Smooth muscle cell (in vitro differentiated cells): ENCODE data around the gene MAPK1IP1L. TPM values are rescaled to one million over a fixed set of nuclear protein-coding genes. Genes with fewer than 3 reads are reported as not detected.
"Not testable (repeated sequence)": the region's sequence is repeated elsewhere in the genome, so short reads cannot be mapped to it uniquely, and the experiment has no call there.

ENCODE experiments used
- DNase-seq: peaks from one replicate; lab custom pipeline; 2025; ENCODE audit not compliant: unreplicated experiment; lab: John Stamatoyannopoulos, UW
- H2AFZ ChIP-seq: fragments of 200-600 bp; sonication (generic); 2 replicates; pipeline ENCODE4 v1.6.0; 2016; ENCODE audit warnings: antibody characterized with exemption, low read depth, mild to moderate bottlenecking
- H3F3A ChIP-seq: fragments of 200-600 bp; sonication (generic); 2 replicates; pipeline ENCODE4 v1.6.0; 2017; ENCODE audit warnings: antibody characterized with exemption, low read depth
- H3K27ac ChIP-seq: fragments of 200-600 bp; sonication (generic); 2 replicates; pipeline ENCODE4 v1.5.1; 2016; ENCODE audit warnings: low read depth, mild to moderate bottlenecking
- H3K27me3 ChIP-seq: fragments of 200-600 bp; sonication (generic); 2 replicates; pipeline ENCODE4 v1.6.1; 2016; ENCODE audit warnings: low read depth, mild to moderate bottlenecking
- H3K36me3 ChIP-seq: fragments of 200-600 bp; sonication (generic); 2 replicates; pipeline ENCODE4 v1.5.1; 2016; ENCODE audit warnings: low read depth
- H3K4me1 ChIP-seq: fragments of 200-600 bp; sonication (generic); 2 replicates; pipeline ENCODE4 v1.5.1; 2016; ENCODE audit warnings: low read depth
- H3K4me2 ChIP-seq: fragments of 200-600 bp; sonication (generic); 2 replicates; pipeline ENCODE4 v1.6.0; 2016; ENCODE audit warnings: mild to moderate bottlenecking
- H3K4me3 ChIP-seq: fragments of 200-600 bp; sonication (generic); 2 replicates; pipeline ENCODE4 v1.5.1; 2016; ENCODE audit warnings: mild to moderate bottlenecking
- H3K79me2 ChIP-seq: fragments of 200-600 bp; sonication (generic); 2 replicates; pipeline ENCODE4 v1.6.0; 2016; ENCODE audit warnings: low read depth, mild to moderate bottlenecking
- H3K9ac ChIP-seq: fragments of 200-600 bp; sonication (generic); 2 replicates; pipeline ENCODE4 v1.6.0; 2016; ENCODE audit warnings: low read depth
- H3K9me3 ChIP-seq: fragments of 200-600 bp; sonication (generic); replicated peaks from 2 replicates; pipeline ENCODE4 v1.5.1; 2016; ENCODE audit warnings: low read depth
- H4K20me1 ChIP-seq: fragments of 200-600 bp; sonication (generic); 2 replicates; pipeline ENCODE4 v1.6.0; 2016; ENCODE audit warnings: low read depth
- WGBS: methylation state at CpG from one replicate; pipeline ENCODE4 v1.1.7; 2016; ENCODE audit warnings: low lambda C conversion rate; 5-methylcytosine and 5-hydroxymethylcytosine counted together
- polyA plus RNA-seq: library from polyadenylated mRNA; unstranded; fragments of >200 nt; fragmentation: Nextera tagmentation; extraction: Ambion mirVana; gene quantifications from 2 replicates; pipeline ENCODE4 v1.2.1, GENCODE V29; 2016
- total RNA-seq: library from RNA; depleted of rRNA; stranded (reverse); fragments of >200 nt; gene quantifications from 2 replicates; pipeline ENCODE4 v1.2.3, GENCODE V29; 2014
- TF ChIP-seq, protein P1 (sequence below): fragments of 200-600 bp; sonication (generic); IDR thresholded peaks from 2 replicates; pipeline ENCODE4 v1.5.1; 2017; ENCODE audit warnings: borderline replicate concordance, mild to moderate bottlenecking, antibody characterized with exemption; ENCODE audit not compliant: insufficient read depth, poor library complexity, severe bottlenecking

MAPK1IP1L gene
- total and polyA plus RNA-seq, 2 experiments from 2014 or later: 89.7 to 109 TPM

DNA sequence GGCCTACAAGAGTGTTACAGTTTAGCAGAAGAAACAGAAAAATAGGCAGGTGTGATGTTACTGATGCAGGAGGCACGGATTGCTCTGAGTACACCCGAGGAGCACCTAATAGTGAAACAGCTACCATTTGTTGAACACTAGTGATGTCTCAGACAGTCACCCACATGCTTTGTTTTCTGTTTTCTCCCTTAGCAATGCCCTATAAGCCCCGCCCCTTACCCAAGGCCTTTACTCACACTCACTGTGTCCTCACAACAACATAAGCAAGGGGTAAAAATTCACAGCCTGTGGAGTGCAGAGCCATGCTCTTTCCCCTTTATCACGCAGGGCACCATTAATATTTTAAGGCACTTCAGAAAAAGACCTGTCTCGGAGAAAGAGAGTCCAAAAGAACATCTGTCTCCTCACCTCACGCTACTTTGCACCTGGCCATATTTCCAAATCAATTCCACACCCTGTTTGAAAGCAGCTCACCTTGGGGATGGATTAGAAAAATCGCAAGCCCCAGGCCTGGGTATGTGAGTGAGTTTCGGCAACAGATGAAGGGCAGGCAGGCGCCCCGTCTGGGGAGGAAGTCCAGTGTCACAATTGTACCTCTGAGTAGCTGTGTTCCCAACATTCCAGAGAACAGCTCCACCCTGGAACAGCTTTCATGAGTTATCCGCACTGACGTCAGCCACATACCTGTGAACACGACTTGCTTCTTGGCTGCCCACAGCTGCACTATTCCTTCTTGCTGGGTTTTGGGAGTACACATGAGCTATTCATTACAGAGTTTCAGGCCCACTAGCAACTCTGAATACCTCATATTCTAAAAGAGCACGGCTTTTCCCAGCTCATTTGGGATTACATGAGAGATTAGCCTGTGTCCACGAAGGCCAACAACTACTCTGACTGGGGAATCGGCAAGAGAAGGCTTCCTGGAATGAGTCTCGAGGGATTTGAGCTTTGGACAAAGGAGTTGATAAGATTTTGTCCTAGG lies 26.0 kb downstream of the MAPK1IP1L start:
- peak overlapping the region; percentile 95 for H3K27ac ChIP-seq
- no peaks in the 10 kb centered on the region for H4K20me1 ChIP-seq
- peak overlapping the region; percentile 86 for H3K9ac ChIP-seq
- no peaks in the 10 kb centered on the region for H3K36me3 ChIP-seq
- peaks cover 14% of the 10 kb centered on the region for H3K4me1 ChIP-seq
- WGBS: 65% methylated on average over 17 of the region's 17 CpGs
- H3F3A ChIP-seq: no peaks in the 10 kb centered on the region
- H3K4me3 ChIP-seq: no peak overlapping the region
- TF ChIP-seq, protein P1, sequence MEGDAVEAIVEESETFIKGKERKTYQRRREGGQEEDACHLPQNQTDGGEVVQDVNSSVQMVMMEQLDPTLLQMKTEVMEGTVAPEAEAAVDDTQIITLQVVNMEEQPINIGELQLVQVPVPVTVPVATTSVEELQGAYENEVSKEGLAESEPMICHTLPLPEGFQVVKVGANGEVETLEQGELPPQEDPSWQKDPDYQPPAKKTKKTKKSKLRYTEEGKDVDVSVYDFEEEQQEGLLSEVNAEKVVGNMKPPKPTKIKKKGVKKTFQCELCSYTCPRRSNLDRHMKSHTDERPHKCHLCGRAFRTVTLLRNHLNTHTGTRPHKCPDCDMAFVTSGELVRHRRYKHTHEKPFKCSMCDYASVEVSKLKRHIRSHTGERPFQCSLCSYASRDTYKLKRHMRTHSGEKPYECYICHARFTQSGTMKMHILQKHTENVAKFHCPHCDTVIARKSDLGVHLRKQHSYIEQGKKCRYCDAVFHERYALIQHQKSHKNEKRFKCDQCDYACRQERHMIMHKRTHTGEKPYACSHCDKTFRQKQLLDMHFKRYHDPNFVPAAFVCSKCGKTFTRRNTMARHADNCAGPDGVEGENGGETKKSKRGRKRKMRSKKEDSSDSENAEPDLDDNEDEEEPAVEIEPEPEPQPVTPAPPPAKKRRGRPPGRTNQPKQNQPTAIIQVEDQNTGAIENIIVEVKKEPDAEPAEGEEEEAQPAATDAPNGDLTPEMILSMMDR: no peak
- no peaks in the 10 kb centered on the region for H3K79me2 ChIP-seq
- peak overlapping the region; percentile 46 for H3K4me2 ChIP-seq
- no peaks in the 10 kb centered on the region for H3K27me3 ChIP-seq
- DNase-seq: no peak
- H3K9me3 ChIP-seq: no peaks in the 10 kb centered on the region
- no peak overlapping the region for H2AFZ ChIP-seq

GRCh38 chr14:55079961-55080360 lies 28.5 kb downstream of the MAPK1IP1L start:
- H3K4me3 ChIP-seq, H3K9me3 ChIP-seq, H3K9ac ChIP-seq, H3K36me3 ChIP-seq, H3K27me3 ChIP-seq, H3K4me2 ChIP-seq, H3K79me2 ChIP-seq, DNase-seq, H4K20me1 ChIP-seq, H3F3A ChIP-seq, H3K27ac ChIP-seq, H2AFZ ChIP-seq: not testable (repeated sequence)
- H3K4me1 ChIP-seq: peaks cover 11% of the 10 kb centered on the region
- 91% methylated on average over 6 of the region's 6 CpGs for WGBS

GRCh38 chr14:55084401-55085059 lies 33.1 kb downstream of the MAPK1IP1L start:
- Histone ChIP-seq H3K9me3 (no peaks in the 10 kb centered on the region), H2AFZ (no peak overlapping the region), H3K27me3 (no peaks in the 10 kb centered on the region), H3K4me3 (no peak overlapping the region), H4K20me1 (no peaks in the 10 kb centered on the region), H3K36me3 (no peaks in the 10 kb centered on the region), H3K4me2 (no peak overlapping the region), H3K27ac (no peak overlapping the region), H3K4me1 (no peaks in the 10 kb centered on the region), H3K9ac (no peak overlapping the region), H3F3A (no peaks in the 10 kb centered on the region), H3K79me2 (no peaks in the 10 kb centered on the region)
- TF ChIP-seq, protein P1: no peak
- DNase-seq: no peak

DNA sequence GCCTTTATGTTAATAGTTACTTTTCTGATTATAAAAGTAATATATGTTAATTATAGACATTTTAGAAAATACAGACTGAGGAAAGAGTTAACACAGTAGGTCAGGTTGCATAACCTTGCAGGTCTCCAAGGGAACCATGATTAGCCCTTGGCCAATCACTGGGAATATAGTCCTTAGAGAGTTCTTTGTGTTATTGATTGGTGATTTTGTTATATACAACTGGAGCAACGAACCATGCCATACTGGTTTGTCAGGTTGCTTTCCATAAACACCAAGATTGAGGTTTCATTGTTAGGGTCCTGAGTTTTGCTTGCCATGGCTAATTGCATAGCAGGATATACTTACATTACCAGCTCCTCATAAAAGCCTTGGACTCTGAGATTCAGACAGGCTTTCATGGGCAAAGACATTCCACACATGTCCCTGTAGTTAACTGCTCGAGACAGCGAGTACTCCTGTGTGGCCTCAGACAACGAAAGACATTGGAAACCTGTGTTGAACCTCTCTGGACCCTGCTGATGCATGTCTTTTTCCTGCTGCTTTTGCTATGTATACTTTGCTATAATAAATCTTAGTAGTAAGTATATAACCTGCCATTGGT lies 33.7 kb downstream of the MAPK1IP1L start:
- no peaks in the 10 kb centered on the region for H3F3A ChIP-seq
- H3K9me3 ChIP-seq: no peaks in the 10 kb centered on the region
- no peak overlapping the region for H3K9ac ChIP-seq
- no peaks in the 10 kb centered on the region for H3K36me3 ChIP-seq
- TF ChIP-seq, protein P1: no peak
- no peaks in the 10 kb centered on the region for H3K79me2 ChIP-seq
- H3K4me1 ChIP-seq: no peaks in the 10 kb centered on the region
- DNase-seq: no peak
- H3K4me2 ChIP-seq: no peak overlapping the region
- no peaks in the 10 kb centered on the region for H3K27me3 ChIP-seq
- H2AFZ ChIP-seq: no peak overlapping the region
- WGBS: 74% methylated on average over 4 of the region's 4 CpGs
- H4K20me1 ChIP-seq: no peaks in the 10 kb centered on the region
- H3K27ac ChIP-seq: no peak overlapping the region
- no peak overlapping the region for H3K4me3 ChIP-seq
